Right forelimb (tissue), 1 donor: Measurements from ENCODE around the gene IFNL1.
"Not testable (repeated sequence)": the region's sequence is repeated elsewhere in the genome, so short reads cannot be mapped to it uniquely, and the experiment has no call there.

Source experiments
- DNase-seq: peaks from one replicate; pipeline ENCODE4 v3.0.0-alpha.2; 2018

IFNL1 gene

DNA sequence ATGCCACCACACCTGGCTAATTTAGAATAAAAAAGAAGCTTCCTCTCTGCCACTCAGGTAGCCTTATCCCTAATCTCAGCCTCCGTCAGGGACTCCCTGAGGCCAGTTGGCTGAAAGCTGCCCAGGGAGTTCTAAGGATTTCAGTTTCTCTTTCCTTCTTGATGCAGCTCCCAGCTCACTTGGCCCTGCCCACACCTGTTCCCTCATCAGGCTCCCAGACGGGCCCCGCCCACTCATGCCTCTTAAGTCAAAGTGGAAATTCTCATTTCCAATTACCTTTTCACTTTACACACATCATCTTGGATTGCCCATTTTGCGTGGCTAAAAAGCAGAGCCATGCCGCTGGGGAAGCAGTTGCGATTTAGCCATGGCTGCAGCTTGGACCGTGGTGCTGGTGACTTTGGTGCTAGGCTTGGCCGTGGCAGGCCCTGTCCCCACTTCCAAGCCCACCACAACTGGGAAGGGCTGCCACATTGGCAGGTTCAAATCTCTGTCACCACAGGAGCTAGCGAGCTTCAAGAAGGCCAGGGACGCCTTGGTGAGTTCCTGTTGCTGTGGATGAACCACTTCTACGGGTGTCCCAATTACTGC, at the start of gene IFNL1:
Gene IFNL1, plus strand, starts transcription at position 353 of the 591 bp plus-strand sequence. Its CDS starts 15 bp downstream, at position 368.
- DNase-seq = no peak

DNA sequence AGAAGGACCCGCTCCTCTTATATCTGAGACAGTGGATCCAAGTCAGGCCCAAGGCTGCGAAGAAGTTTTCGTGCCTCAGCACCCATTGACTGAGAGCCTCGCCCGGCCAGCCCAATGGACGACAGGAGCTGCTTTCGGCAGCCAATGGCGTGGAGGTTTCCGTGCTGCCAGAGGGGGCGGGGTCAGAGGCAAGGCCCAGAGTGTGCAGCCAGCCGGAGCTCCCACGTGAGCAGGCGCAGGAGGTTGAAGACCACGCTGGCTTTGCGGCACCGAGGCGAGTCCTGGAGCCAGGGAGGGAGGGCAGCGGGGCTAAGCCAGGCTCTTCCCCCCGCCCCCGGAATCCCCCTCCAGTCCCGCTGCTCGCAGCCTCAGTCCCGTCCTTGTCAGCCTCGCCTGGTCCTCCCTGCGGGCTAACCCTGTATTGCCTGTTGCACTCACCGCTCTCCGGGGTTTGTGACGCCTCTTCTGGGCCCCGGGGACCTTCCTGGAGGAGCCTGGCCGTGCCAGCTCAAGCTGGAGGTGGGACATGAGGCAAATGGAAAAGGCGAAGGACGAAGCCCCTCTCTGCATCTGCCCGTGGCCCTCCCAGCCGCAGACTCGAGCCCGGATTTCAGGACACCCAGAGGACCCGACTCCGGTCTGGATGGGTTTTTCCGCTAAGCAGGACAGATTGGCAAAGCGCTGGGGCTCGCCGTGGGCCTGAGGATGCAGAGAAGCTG, 49.1 kb upstream of the IFNL1 start:
- DNase-seq = peak; percentile 67

DNA sequence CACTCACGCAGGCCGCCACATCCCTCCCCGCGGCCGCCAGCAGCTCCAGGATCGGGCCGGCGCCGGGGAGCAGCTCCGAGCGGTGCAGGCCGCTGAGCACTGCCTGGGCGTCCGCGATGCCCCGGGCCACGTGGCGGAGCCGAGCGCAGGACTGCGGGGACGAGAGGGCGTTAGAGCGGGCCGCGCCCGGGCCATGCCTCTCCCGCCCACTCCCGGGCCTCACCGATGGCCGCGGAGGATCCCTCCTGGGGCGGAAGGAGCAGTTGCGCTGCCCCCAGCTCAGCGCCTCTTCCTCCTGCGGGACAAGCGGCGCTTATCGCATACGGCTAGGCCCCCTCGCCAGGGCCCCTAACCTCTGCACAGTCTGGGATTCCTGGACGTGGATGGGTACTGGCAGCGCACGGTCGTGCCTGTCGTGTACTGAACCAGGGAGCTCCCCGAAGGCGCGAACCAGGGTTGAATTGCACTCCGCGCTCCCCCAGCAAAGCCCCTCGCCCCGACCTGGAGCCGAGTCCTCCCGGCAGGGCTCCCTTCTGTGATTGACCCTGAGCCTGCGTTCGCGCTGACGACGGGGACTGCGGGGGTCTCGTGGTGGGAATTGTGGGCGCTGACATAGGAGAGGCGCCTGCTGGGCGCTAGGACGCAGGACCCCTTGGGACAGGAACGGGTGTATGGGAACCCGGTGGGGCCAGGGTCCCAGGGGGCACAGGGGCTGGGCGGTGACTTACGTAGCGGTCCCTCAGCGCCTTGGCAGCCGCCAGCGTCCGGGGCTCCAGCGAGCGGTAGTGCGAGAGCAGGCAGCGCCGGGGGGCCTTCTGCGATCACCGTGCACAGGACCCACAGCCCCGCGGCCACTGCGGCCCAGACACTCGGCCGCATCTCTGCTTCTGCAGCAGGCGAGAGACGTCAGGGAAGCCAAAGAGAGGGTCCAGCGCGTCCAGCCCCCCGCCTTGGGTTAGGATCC, 48.2 kb upstream of the IFNL1 start:
- no peak for DNase-seq

DNA sequence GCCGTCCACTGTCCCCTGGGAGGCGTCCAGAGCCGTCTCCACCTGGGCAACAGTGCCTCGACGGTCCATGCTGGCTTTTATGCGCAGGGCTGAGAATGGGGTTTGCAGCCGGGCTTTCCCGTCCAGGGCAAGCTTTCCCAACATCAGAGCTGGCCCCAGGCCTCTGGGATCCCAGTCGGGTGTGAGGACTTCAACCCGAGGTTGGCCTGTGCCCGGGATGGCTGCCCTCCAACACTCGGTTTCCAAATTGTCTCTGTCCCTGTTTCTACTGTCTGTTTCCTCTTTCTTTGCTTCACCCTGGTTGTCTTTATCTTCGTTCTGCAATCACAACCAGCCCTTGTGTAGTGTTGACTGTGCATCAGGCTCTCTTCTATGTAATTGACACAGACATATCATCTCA, 47.4 kb upstream of the IFNL1 start, which contains the start of gene IFNL4:
Gene IFNL4, minus strand, starts transcription at position 51 of the 400 bp plus-strand sequence.
- no peak for DNase-seq

DNA sequence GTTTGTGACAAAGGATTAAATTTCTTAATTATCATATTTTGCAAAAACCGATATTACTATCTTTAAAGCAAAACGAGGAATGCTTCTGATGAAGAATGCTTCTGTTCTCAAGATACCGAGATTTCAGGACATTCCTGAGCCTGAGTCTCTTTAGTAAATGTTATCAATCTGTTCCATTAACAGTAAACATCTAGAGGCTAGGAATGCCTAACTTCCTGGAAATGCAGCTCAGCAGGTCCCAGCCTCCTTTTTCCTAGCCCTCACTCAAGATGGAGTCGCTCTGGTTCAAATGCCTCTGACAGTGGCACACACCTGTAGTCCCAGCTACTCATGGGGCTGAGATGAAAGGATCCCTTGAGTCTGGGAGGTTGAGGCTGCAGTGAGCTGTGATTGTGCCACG, 45.1 kb upstream of the IFNL1 start:
- no peak for DNase-seq

DNA sequence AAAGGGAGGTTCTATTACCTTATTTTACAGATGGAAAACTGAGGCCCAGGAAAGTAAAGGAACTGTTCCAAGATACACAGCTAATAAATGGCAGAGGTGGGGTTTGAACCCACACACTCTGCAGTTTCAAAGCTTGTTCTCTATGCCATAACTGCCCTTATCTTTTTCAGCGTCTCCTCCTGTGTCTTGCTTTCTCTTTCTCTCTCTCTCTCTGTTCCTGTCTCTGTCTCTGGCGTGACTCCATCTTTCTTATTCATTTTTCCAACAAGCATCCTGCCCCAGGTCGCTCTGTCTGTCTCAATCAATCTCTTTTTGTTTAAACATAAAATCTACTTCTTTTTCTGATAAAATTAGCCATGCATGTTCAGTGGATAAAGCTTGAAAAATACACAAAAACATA, 44.4 kb upstream of the IFNL1 start:
- DNase-seq = no peak

DNA sequence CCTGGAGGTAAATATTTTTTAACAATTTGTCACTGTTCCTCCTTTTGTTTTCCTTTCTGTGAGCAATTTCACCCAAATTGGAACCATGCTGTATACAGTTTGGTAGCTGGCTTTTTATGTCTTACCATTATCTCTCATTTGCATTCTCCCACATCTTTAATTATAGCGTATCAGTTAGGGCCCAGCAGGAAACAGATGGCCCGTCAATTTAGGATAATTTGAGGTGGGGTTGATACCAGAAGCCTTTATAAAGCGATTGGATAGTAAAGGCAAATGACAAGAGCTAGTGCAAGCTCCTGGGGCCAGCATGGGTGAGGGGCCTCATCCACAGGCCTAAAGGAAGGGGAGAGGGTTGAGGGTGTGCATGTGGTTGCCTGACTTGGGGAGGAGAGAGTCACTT, 43.7 kb upstream of the IFNL1 start:
- DNase-seq = no peak

DNA sequence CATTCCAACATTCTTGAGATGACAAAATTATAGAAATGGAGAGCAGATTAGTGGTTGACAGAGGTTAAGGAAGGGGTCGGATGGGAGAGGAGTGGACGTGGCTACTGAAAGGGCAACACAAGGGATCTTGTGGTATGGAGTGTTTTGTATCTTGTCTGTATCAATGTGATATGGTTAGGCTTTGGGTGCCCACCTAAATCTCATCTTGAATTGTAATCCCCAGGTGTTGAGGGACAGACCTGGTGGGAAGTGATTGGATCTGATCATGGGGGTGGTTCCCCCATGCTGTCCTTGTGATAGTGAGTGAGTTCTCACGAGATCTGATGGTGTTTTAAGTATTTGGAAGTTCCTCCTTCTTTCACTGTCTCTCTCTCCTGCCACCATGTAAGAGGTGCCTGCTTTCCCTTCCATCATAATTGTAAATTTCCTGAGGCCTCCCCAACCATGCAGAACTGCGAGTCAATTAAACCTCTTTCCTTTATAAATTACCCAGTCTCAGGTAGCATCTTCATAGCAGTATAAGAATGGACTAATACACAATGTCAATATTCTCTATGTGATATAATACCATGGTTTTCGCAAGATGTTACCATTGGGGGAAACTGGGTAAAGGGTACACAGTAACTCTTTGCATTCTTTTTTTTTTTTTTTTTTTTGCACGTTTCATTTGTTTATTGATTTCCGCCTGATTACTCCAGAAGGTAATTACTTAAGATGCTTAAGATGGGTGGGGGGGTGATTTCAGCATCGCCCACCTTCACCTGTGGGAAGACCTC, 42.6 kb upstream of the IFNL1 start:
- no peak for DNase-seq

DNA sequence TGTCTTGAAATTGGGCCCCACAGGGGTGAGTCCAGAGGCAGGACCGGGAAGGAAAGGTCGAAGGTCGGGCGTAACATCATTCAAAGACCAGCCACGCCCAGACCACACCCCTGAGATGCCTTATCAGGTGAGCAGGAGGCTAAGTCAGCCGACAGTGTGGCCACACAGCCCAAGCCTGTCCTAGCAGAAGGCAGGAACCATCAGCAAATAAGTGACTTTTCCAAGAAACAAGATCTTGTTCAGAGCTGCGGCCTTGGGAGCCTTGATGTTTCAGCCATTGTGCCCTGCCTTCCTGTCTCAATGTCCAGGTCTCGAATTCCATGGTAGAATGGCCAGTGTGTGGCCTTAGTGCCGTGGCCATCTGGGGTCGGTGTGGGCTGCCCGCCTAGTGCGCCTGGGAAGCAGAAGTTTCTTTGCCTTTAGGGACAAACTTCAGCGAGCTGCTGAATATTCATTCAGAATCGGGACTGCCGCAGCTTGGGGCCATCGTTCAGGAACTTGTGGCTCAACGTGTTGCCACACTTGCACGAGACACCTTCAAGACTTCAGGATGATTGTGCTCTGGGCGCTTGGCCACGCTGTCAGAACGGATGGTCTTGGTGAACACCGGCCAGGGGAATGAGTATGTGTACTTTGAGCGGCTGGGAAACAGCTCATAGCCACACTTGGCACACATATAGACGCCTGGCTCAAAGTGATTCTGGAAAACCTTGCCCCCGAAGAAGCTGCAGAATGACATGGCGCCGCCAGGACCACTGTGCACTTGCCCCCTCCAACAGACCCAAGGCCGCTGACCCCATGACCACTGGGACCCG, 41.5 kb upstream of the IFNL1 start:
- DNase-seq = no peak

DNA sequence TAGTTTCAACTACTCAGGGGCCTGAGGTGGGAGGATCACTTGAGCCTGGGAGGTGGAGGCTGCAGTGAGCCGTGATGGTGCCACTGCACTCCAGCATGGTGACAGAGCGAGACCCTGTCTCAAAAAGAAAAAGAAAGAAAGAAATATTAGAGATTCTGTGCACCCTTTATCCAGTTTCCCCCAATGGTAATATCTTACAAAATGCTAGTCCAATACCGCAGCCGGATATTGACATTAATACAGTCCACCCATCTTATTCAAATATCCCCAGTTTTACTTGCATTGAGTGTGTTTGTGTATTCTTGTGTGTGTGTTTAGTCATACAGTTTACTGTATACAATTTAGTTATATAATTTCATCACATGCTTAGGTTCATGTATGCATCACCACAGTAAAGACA, 39.0 kb upstream of the IFNL1 start:
- no peak for DNase-seq

DNA sequence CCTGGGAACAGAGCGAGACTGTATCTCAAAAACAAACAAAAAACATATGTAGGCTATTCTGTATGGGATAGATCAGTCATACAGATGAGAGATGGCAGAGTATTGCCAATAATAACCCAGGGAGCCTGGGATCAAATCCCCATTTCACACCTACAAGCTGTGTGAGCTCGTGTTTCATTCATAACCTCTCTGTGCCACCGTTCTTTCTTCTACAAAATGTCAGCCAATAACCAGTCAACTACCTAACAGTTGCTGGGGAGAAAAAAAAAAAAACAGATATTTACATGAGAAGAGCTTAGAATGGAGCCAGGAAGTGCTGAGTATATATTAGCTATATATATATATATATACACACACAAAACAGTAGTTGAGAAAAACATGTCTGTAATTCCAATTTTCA, 34.5 kb upstream of the IFNL1 start:
- no peak for DNase-seq

DNA sequence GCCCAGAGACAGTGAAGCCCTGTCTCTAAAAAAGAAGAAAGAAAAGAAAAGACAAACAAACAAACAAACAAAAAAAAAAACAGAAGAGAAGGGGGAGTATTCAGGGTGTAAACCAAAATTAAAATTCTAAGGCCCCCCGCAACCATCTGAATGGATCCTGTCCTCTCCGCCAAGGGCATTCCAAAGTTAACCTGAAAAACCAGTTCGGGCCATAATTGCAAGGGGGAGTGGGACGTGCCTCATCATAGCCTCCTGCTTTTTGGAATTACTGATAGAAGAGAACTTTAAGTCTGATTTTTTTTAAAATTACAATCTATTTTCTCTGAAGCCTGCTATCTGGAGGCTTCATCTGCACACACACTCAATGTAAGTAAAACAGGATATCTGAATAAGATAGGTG, 33.7 kb upstream of the IFNL1 start:
- DNase-seq = no peak

DNA sequence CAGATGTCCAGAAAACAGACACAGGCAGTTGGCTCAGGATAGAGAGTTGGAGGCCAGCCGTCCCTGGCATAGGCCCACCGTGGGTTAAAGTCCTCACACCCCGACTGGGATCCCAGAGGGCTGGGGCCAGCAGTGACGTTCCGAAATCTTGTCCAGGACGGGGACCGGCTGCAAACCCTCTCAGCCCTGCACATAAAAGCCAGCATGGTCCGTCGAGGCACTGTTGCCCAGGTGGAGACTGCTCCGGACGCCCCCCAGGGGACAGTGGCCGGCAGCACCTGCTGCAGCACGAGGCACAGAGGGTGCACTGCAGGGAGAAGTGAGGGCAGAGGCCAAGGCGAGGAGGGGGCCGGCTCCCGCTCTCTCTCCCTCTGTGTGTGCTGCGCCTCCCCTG, 32.3 kb upstream of the IFNL1 start:
- no peak for DNase-seq

DNA sequence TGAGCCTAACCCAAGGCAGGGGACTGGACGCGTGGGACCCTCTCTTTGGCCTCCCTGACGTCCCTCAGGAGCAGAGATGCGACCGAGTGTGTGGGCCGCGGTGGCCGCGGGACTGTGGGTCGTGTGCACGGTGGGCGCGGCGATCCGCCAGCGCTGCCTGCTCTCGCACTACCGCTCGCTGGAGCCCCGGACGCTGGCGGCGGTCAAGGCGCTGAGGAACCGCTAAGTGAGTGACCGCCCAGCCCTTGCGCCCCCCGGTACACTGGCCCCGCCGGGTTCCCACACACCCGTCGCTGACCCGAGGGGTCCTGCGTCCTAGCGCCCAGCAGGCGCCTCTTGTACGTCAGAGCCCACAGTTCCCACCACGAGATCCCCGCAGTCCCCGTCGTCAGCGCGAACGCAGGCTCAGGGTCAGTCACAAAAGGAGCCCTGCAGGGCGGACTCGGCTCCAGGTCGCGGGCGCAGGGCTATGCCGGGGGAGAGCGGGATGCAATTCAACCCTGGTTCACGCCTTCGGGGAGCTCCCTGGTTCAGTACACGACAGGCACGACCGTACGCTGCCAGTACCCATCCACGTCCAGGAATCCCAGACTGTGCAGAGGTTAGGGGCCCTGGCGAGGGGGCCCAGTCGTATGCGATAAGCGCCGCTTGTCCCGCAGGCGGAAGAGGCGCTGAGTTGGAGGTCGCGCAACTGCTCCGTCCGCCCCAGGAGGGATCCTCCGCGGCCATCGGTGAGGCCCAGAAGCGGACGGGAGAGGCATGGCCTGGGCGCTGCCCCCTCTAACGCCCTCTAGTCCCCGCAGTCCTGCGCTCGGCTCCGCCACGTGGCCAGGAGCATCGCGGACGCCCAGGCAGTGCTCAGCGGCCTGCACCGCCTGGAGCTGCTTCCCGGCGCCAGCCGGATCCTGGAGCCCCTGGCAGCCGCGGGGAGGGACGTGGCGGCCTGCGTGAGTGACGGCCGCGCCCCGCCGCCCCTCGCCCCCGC, 31.6 kb upstream of the IFNL1 start:
- peak; percentile 50 for DNase-seq

DNA sequence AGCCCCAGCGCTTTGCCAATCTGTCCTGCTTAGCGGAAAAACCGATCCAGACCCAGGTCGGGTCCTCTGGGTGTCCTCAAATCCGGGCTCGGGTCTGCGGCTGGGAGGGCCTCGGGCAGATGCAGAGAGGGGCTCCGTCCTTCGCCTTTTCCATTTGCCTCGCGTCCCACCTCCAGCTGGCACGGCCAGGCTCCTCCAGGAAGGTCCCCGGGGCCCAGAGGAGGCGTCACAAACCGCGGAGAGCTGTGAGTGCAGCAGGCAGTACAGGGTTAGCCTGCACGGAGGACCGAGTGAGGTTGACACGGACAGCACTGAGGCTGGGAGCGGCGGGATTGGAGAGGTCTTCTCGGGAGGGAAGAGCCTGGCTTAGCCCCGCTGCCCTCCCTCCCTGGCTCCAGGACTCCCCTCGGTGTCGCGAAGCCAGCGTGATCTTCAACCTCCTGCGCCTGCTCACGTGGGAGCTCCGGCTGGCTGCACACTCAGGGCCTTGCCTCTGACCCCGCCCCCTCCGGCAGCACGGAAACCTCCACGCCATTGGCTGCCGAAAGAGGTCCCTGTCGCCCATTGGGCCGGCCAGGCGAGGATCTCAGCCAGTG, 30.8 kb upstream of the IFNL1 start:
- DNase-seq = no peak

DNA sequence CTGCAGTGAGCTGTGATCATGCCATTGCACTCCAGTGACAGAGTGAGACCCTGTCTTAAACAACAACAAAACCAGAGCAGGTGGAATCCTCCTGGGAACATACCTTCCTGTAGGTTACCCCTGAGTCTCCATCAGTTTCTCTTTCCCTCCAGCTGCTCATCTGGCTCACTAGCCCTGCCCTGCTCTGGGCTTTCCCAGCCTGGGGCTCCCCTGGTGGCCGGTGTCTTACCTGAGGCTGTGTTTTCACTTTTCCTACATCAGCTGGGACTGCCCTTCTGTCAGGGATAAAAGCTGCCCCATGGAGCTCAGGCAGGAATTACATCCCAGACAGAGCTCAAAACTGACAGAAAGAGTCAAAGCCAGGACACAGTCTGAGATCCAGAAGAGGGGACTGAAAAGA, 28.1 kb upstream of the IFNL1 start, which contains the start of gene IFNL2:
Gene IFNL2, plus strand, starts transcription at position 312 of the 400 bp plus-strand sequence. CDS start 173 bp downstream, outside the sequence.
- DNase-seq = not testable (repeated sequence)

DNA sequence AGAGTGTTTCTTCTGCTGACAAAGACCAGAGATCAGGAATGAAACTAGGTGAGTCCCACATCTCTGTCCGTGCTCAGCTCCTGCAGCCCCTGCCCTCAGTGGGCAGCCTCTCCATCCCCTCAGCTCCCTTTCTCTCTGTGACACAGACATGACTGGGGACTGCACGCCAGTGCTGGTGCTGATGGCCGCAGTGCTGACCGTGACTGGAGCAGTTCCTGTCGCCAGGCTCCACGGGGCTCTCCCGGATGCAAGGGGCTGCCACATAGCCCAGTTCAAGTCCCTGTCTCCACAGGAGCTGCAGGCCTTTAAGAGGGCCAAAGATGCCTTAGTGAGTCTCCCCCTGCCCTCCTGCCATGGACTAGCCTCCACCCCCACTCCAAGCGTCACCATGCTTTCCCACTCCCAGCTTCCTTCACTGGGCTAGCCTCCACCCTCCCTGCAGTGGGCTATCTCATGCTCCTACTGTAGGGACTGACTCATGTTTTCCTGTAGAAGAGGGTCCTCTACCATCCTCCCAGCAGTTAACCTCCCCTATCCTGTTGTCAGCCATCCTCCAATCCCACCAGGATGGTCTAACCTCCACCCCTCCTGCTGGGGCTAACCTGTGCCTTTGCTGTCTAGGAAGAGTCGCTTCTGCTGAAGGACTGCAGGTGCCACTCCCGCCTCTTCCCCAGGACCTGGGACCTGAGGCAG, 27.5 kb upstream of the IFNL1 start:
- not testable (repeated sequence) for DNase-seq

DNA sequence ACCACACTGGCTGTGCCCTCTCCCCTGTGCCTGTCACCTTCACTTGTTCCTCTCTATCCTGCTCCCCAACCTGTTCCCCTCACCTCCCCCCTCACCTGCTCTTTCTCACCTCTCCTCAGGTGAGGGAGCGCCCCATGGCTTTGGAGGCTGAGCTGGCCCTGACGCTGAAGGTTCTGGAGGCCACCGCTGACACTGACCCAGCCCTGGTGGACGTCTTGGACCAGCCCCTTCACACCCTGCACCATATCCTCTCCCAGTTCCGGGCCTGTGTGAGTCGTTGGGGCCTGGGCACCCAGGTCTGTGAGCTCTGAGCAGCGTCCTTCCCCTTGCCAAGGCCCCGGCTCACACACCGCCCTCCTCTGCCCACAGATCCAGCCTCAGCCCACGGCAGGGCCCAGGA, 26.8 kb upstream of the IFNL1 start:
- DNase-seq = not testable (repeated sequence)
